GM23338 (cell line): ENCODE results near the gene TEX35. TPM values are rescaled to one million over a fixed set of nuclear protein-coding genes. Genes with fewer than 3 reads are reported as not detected.
"Not testable (repeated sequence)": the region's sequence is repeated elsewhere in the genome, so short reads cannot be mapped to it uniquely, and the experiment has no call there.

Experiments
- ATAC-seq: fragments of 200-7000 bp; cut with Tn5 transposase; 3 replicates; pipeline ENCODE4 v1.9.1; 2020
- DNase-seq: peaks from one replicate; pipeline ENCODE4 v3.0.0-alpha.2; 2015; ENCODE audit warnings: low spot score
- H2AFZ ChIP-seq: fragments of 200-600 bp; sonication (generic); 2 replicates; pipeline ENCODE4 v1.8.0; 2016; ENCODE audit warnings: antibody characterized with exemption, mild to moderate bottlenecking, moderate library complexity
- H3F3A ChIP-seq: fragments of 200-600 bp; sonication (generic); replicated peaks from 2 replicates; pipeline ENCODE4 v1.8.0; 2017; ENCODE audit warnings: antibody characterized with exemption, mixed run types, low read depth
- H3K27ac ChIP-seq: fragments of 200-600 bp; sonication (generic); 2 replicates; pipeline ENCODE4 v1.6.1; 2016; ENCODE audit warnings: low read depth
- H3K27me3 ChIP-seq: fragments of 200-600 bp; sonication (generic); 2 replicates; pipeline ENCODE4 v1.8.0; 2016; ENCODE audit warnings: mild to moderate bottlenecking, mixed run types, moderate library complexity; ENCODE audit not compliant: insufficient read depth
- H3K36me3 ChIP-seq: fragments of 200-600 bp; sonication (generic); 2 replicates; pipeline ENCODE4 v1.8.0; 2016; ENCODE audit warnings: mild to moderate bottlenecking; ENCODE audit not compliant: insufficient read depth
- H3K4me1 ChIP-seq: fragments of 200-600 bp; sonication (generic); 2 replicates; pipeline ENCODE4 v1.8.0; 2016; ENCODE audit warnings: mild to moderate bottlenecking, moderate library complexity; ENCODE audit not compliant: insufficient read depth
- H3K4me2 ChIP-seq: fragments of 200-600 bp; sonication (generic); 2 replicates; pipeline ENCODE4 v1.7.1; 2017; ENCODE audit warnings: mixed run types
- H3K4me3 ChIP-seq: fragments of 200-600 bp; sonication (generic); 2 replicates; pipeline ENCODE4 v1.6.1; 2016; ENCODE audit warnings: mixed run types
- H3K79me2 ChIP-seq: fragments of 200-600 bp; sonication (generic); replicated peaks from 2 replicates; pipeline ENCODE4 v1.8.0; 2017; ENCODE audit warnings: mild to moderate bottlenecking; ENCODE audit not compliant: insufficient read depth
- H3K9me2 ChIP-seq: fragments of 200-600 bp; sonication (generic); 2 replicates; pipeline ENCODE4 v1.8.0; 2017; ENCODE audit not compliant: insufficient read depth
- H4K20me1 ChIP-seq: fragments of 200-600 bp; sonication (generic); replicated peaks from 2 replicates; pipeline ENCODE4 v1.8.0; 2017; ENCODE audit warnings: mild to moderate bottlenecking; ENCODE audit not compliant: insufficient read depth
- H3K27ac Mint-ChIP-seq: 2 replicates; pipeline ENCODE4 v1.8.0; 2020; ENCODE audit warnings: inconsistent platforms, mild to moderate bottlenecking, moderate library complexity, mixed read lengths
- H3K27me3 Mint-ChIP-seq: 3 replicates; pipeline ENCODE4 v1.8.0; 2022; ENCODE audit warnings: low read depth, mild to moderate bottlenecking, moderate library complexity, mixed read lengths, inconsistent platforms; ENCODE audit not compliant: insufficient read depth, poor library complexity
- H3K36me3 Mint-ChIP-seq: 3 replicates; pipeline ENCODE4 v1.8.0; 2021; ENCODE audit warnings: low read depth, mild to moderate bottlenecking, inconsistent platforms, moderate library complexity, mixed read lengths
- H3K4me1 Mint-ChIP-seq: 3 replicates; pipeline ENCODE4 v1.8.0; 2020; ENCODE audit warnings: mild to moderate bottlenecking, inconsistent platforms, mixed read lengths
- H3K4me3 Mint-ChIP-seq: 3 replicates; pipeline ENCODE4 v1.8.0; 2021; ENCODE audit warnings: moderate library complexity, mild to moderate bottlenecking, inconsistent platforms, mixed read lengths
- H3K9me3 Mint-ChIP-seq: 3 replicates; pipeline ENCODE4 v1.8.0; 2020; ENCODE audit warnings: moderate library complexity, mild to moderate bottlenecking, inconsistent platforms, mixed read lengths
- CREB1 ChIP-seq: fragments of 250-450 bp; sonication (Bioruptor Pico); IDR thresholded peaks from 2 replicates; pipeline ENCODE4 v1.5.0; 2020; ENCODE audit warnings: low read depth, mild to moderate bottlenecking, moderate library complexity
- EZH2 ChIP-seq: fragments of 200-600 bp; sonication (generic); IDR thresholded peaks from one replicate; pipeline ENCODE4 v1.8.0; 2017; ENCODE audit warnings: antibody characterized with exemption, mild to moderate bottlenecking, low read depth; ENCODE audit not compliant: unreplicated experiment
- EZH2phosphoT487 ChIP-seq: fragments of 200-600 bp; sonication (generic); IDR thresholded peaks from one replicate; pipeline ENCODE4 v1.8.1; 2018; ENCODE audit warnings: antibody characterized with exemption; ENCODE audit not compliant: unreplicated experiment
- NANOG ChIP-seq: IDR thresholded peaks from 2 replicates; pipeline ENCODE4 v1.6.1; 2016; ENCODE audit warnings: antibody characterized with exemption, borderline replicate concordance
- STAT1 ChIP-seq: IDR thresholded peaks from one replicate; pipeline ENCODE4 v1.6.1; 2016; ENCODE audit warnings: antibody characterized with exemption; ENCODE audit not compliant: unreplicated experiment
- ZNF331 ChIP-seq: fragments of 250-450 bp; sonication (Bioruptor Pico); IDR thresholded peaks from 2 replicates; pipeline ENCODE4 v1.5.0; 2020; ENCODE audit warnings: low read depth, mild to moderate bottlenecking, moderate library complexity
- polyA plus RNA-seq: library from polyadenylated mRNA; unstranded; fragments of >200 nt; fragmentation: Nextera tagmentation; extraction: Ambion mirVana; gene quantifications from 2 replicates; pipeline ENCODE4 v1.2.1, GENCODE V29; 2016
- total RNA-seq: library from RNA; depleted of rRNA; stranded (reverse); fragments of >200 nt; shearing (Covaris generic); gene quantifications from 2 replicates; pipeline ENCODE4 v1.2.3, GENCODE V29; 2014
- TF ChIP-seq, protein P1 (sequence below): fragments of 250-450 bp; sonication (Bioruptor Pico); IDR thresholded peaks from 2 replicates; pipeline ENCODE4 v1.5.0; 2020; ENCODE audit warnings: mild to moderate bottlenecking, moderate library complexity

TEX35 gene
- total and polyA plus RNA-seq, 2 experiments from 2014 or later = not detected

DNA sequence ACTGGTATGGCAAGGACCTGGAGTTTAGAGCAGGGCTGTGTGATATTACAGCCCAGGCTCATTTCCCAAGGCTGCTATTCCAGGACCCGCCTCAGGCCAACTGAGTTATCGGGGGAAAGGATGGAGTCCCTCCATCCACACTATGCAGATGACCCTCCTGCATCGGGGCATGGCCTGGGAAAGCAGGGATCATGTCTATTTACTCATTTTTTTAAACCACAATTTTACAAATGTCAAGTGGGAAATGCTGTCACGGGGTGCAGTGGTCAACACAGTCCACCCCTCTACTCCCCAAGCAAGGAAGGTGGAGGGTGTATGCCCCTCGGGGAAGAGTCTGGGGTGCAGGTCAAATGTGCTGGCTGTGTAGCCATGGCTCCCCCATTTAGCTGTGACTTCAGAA, 10.1 kb upstream of the TEX35 start (continued):
- TF ChIP-seq, protein P1, sequence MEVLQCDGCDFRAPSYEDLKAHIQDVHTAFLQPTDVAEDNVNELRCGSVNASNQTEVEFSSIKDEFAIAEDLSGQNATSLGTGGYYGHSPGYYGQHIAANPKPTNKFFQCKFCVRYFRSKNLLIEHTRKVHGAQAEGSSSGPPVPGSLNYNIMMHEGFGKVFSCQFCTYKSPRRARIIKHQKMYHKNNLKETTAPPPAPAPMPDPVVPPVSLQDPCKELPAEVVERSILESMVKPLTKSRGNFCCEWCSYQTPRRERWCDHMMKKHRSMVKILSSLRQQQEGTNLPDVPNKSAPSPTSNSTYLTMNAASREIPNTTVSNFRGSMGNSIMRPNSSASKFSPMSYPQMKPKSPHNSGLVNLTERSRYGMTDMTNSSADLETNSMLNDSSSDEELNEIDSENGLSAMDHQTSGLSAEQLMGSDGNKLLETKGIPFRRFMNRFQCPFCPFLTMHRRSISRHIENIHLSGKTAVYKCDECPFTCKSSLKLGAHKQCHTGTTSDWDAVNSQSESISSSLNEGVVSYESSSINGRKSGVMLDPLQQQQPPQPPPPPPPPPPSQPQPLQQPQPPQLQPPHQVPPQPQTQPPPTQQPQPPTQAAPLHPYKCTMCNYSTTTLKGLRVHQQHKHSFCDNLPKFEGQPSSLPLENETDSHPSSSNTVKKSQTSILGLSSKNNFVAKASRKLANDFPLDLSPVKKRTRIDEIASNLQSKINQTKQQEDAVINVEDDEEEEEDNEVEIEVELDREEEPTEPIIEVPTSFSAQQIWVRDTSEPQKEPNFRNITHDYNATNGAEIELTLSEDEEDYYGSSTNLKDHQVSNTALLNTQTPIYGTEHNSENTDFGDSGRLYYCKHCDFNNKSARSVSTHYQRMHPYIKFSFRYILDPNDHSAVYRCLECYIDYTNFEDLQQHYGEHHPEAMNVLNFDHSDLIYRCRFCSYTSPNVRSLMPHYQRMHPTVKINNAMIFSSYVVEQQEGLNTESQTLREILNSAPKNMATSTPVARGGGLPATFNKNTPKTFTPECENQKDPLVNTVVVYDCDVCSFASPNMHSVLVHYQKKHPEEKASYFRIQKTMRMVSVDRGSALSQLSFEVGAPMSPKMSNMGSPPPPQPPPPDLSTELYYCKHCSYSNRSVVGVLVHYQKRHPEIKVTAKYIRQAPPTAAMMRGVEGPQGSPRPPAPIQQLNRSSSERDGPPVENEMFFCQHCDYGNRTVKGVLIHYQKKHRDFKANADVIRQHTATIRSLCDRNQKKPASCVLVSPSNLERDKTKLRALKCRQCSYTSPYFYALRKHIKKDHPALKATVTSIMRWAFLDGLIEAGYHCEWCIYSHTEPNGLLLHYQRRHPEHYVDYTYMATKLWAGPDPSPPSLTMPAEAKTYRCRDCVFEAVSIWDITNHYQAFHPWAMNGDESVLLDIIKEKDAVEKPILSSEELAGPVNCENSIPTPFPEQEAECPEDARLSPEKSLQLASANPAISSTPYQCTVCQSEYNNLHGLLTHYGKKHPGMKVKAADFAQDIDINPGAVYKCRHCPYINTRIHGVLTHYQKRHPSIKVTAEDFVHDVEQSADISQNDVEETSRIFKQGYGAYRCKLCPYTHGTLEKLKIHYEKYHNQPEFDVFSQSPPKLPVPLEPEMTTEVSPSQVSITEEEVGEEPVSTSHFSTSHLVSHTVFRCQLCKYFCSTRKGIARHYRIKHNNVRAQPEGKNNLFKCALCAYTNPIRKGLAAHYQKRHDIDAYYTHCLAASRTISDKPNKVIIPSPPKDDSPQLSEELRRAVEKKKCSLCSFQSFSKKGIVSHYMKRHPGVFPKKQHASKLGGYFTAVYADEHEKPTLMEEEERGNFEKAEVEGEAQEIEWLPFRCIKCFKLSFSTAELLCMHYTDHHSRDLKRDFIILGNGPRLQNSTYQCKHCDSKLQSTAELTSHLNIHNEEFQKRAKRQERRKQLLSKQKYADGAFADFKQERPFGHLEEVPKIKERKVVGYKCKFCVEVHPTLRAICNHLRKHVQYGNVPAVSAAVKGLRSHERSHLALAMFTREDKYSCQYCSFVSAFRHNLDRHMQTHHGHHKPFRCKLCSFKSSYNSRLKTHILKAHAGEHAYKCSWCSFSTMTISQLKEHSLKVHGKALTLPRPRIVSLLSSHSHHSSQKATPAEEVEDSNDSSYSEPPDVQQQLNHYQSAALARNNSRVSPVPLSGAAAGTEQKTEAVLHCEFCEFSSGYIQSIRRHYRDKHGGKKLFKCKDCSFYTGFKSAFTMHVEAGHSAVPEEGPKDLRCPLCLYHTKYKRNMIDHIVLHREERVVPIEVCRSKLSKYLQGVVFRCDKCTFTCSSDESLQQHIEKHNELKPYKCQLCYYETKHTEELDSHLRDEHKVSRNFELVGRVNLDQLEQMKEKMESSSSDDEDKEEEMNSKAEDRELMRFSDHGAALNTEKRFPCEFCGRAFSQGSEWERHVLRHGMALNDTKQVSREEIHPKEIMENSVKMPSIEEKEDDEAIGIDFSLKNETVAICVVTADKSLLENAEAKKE (CRISPR knock-in tag) = no peak
- no peak for TF ChIP-seq EZH2
- no peak for TF ChIP-seq CREB1 (CRISPR knock-in tag)
- no peak for TF ChIP-seq ZNF331
- TF ChIP-seq EZH2phosphoT487 = no peak

DNA sequence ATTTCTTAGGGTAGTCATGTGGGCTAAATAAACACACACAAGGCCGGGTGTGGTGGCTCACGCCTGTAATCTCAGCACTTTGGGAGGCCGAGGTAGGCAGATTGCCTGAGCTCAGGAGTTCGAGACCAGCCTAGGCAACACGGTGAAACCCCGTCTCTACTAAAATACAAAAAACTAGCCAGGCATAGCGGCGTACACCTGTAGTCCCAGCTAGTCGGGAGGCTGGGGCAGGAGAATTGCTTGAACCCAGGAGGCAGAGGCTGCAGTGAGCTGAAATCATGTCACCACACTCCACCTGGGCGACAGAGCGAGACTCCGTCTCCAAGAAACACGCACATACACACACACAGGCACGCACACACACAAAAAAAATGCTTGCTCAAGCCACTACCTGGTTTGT, 9.6 kb upstream of the TEX35 start:
- not testable (repeated sequence) for H3K4me3 ChIP-seq, H3K36me3 ChIP-seq, ATAC-seq, H3K9me3 Mint-ChIP-seq, H3K27me3 ChIP-seq, H3K27ac Mint-ChIP-seq, H3K9me2 ChIP-seq, H3K4me3 Mint-ChIP-seq, DNase-seq, H3K36me3 Mint-ChIP-seq, H3K4me1 ChIP-seq, H3K4me2 ChIP-seq, H2AFZ ChIP-seq, H3K27ac ChIP-seq, H3K27me3 Mint-ChIP-seq, H4K20me1 ChIP-seq, H3F3A ChIP-seq, H3K79me2 ChIP-seq
- peaks cover 17% of the 10 kb centered on the region for H3K4me1 Mint-ChIP-seq

DNA sequence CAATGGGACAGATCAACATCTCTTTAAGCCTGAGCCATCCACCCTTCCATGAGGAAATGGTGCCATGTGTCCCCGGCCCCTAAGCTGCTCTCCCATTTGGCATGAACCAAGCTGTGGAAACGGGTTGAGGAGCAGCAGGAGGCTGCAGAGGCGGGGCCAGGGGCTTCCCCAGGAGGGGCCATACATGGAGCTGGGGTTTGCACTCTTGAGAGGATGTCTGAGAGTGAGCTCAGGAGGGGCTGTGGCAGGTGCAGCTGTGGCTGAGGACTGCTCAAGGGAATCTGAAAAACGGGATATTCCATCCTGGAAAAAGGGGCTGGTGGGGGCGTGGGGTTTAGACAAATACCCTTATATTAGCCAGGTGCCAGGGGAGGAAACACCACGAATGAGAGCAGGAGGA, 9.1 kb upstream of the TEX35 start:
- Histone ChIP-seq H3K4me3 (no peak overlapping the region), H3K9me2 (no peaks in the 10 kb centered on the region; the same call in 1 of the 2 replicates), H3K27me3 (no peaks in the 10 kb centered on the region), H3K79me2 (no peaks in the 10 kb centered on the region), H3K27ac (no peak overlapping the region), H2AFZ (no peak overlapping the region; the same call in 1 of the 2 replicates), H3K4me1 (no peaks in the 10 kb centered on the region; the same call in 1 of the 2 replicates), H3K36me3 (no peaks in the 10 kb centered on the region), H4K20me1 (no peaks in the 10 kb centered on the region), H3F3A (no peaks in the 10 kb centered on the region; the same call in 1 of the 2 replicates), H3K4me2 (no peak overlapping the region)
- Mint-ChIP-seq H3K36me3 (no peaks in the 10 kb centered on the region), H3K4me1 (peaks cover 17% of the 10 kb centered on the region), H3K27ac (no peak overlapping the region), H3K9me3 (no peaks in the 10 kb centered on the region), H3K27me3 (peaks cover 2% of the 10 kb centered on the region), H3K4me3 (no peak overlapping the region)
- ATAC-seq = no peak
- no peak for DNase-seq
- TF ChIP-seq EZH2 (no peak), CREB1 (CRISPR knock-in tag) (no peak), STAT1 (no peak), NANOG (no peak)
